NCI-H82 treated with DMSO at 0.1 percent for 48 hours (cell line): Measurements from ENCODE around the gene AGAP9.
"Not testable (repeated sequence)": the region's sequence is repeated elsewhere in the genome, so short reads cannot be mapped to it uniquely, and the experiment has no call there.

ENCODE experiments used
- DNase-seq: peaks from one replicate; lab custom pipeline; 2025; ENCODE audit not compliant: unreplicated experiment; lab: John Stamatoyannopoulos, UW

The AGAP9 gene

DNA sequence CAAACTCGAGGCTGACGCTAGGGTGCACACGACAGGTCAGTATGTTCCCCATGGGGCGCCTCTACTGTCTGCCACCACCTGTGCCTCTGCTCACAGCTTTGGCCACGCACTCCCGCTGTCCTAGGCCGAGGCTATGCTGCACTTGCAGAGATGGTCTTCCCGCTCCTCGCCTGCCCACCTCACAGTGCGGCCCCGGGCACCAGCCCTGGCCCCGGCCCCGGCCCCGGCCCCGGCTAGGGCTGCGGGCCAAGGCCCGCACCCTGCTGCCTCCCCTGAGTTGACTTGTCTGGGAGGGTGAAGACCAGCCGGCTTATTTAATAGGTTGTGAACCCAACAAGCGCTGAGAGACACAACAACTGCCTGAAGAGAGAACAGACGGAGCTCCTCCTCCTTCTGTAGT, at the start of gene AGAP9:
TSS of gene AGAP9 (minus strand) at position 164 of the 400 bp plus-strand sequence. CDS start at position 52, 112 bp downstream.
- not testable (repeated sequence) for DNase-seq

DNA sequence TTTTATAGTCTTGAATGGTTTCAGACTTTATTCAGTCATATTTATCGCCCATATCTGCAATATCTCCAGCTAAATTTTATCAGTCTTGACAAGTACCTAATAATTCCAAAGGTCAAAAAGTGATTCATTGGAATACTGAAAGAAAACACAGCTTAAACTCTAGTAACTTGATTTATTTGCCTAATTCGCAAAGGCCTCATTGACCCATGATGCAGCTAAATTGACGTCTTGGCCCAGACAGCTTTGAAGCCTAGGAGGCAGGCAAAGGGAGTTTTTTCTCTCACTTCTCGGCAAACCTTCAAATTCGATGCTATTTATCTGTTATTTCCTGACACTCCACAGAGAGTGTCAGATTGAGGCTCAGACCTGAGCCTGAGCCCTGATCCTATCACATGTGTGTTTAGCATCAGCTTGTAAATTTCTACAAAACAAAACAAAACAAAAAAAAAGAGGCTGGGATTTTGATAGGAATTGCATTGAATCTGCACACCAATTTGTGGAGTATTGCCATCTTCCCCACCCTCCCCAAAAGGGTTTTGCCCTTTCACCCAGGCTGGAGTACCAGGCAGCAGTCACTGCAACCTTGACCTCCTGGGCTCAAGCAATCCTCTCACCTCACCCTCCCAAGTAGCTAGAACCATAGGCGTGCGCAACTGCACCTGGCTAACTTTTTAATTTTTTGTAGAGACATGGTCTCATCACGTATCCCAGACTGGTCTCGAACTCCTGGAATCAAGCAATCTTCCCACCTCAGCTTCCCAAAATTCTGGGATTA, 47.9 kb upstream of the AGAP9 start:
- not testable (repeated sequence) for DNase-seq

- not testable (repeated sequence) for DNase-seq
Measured at GRCh38 chr10:47566757-47567156, 43.3 kb upstream of the AGAP9 start.

DNA sequence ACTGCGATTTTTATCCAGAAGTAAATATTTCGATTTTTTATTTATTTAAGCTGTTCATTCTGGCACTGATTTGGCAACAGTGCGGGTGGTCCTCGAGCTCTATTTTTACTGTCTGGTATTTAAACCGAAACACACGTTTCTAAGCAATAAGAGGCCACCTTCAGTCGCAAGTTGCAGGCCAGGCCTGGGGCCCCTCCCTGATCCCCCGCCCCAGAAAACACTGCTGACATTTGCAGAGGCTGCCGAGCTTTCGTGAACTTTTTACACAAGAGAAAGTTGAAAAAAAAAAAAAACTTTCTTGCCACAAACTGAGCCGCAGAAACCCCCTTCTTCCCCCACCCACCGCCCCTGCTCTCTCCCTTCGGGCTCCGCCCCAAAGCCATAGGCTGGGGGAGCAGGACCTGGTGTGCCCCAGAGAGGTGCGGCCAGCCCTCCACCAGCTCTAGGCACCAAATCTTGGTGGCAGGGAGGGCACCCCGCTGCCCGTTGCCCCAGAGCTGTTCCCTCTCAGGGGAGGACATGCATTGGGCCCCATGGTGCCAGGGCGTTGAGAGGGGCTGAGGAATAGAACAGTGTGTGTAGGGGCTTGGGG, 42.8 kb upstream of the AGAP9 start:
- not testable (repeated sequence) for DNase-seq

- DNase-seq = not testable (repeated sequence)
Measured at GRCh38 chr10:47565517-47565920, 42.1 kb upstream of the AGAP9 start.

- DNase-seq = not testable (repeated sequence)
Measured at GRCh38 chr10:47564953-47565352, 41.5 kb upstream of the AGAP9 start.

DNA sequence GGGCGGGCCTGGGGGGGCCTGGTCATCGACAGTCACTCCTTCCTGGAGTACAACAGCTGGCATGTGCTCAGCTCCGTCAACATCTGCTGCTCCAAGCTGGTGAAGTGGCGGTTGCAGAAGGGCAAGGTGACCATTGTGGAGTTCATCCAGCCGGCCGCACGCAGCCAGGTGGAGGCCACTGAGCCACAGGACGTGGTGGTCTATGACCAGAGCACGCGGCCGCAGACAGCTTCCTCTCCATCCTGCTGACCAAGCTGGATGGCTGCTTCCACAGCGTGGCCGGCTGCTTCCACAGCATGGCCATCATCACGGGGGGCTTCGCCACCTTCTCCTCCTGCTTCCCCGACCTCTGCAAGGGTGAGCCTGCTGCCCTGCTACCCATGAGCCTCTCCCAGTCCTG, 40.9 kb upstream of the AGAP9 start:
- not testable (repeated sequence) for DNase-seq

GRCh38 chr10:47560452-47560851, 37.0 kb upstream of the AGAP9 start:
- DNase-seq = not testable (repeated sequence)

GRCh38 chr10:47559718-47560308, 36.4 kb upstream of the AGAP9 start:
- DNase-seq = not testable (repeated sequence)

DNA sequence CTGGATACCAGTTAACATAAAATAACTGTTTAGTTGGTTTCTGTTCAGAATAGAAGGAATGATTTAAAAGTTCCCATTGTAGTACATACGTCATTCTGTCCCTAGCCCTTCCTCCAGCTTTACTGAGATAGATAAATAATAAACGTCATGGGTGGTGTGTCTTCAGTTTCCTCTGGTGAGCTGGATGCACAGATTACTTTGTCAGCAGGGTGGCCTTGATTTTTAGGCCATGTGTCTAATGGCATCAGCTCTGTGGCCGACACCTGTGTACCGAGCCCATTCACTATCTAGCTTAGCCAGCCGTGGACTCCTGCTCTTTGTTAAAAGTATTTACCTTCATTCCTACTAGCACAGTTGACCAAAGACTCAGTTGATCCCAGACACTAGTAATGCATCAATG, 34.7 kb upstream of the AGAP9 start:
- not testable (repeated sequence) for DNase-seq

GRCh38 chr10:47557616-47558015, 34.2 kb upstream of the AGAP9 start:
- DNase-seq = not testable (repeated sequence)

DNA sequence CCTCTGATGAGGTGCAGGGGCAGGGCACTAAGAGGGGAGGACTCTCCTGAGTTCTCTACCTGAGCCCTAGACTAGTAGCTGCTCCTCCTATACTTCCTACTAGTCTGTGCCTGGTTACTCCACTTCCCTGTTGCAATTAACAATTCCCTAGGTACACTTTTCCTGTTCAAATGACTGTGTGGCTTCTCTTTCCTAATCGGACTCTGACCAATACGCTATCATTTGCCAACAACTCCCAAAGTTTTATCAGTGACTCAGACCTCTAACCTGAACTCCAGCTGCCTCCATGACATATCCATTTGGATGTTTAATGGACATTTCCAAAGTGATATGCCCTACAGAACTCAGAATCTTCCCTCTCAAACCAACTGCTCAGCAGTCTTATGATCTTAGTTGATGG, 31.9 kb upstream of the AGAP9 start:
- DNase-seq = not testable (repeated sequence)

- DNase-seq = not testable (repeated sequence)
Measured at GRCh38 chr10:47554552-47554951, 31.1 kb upstream of the AGAP9 start.

- DNase-seq = not testable (repeated sequence)
Measured at GRCh38 chr10:47553860-47554247, 30.4 kb upstream of the AGAP9 start.

- peak; percentile 5 for DNase-seq
Measured at GRCh38 chr10:47553214-47553859, 29.9 kb upstream of the AGAP9 start.

GRCh38 chr10:47552719-47553118, 29.3 kb upstream of the AGAP9 start:
- DNase-seq = not testable (repeated sequence)

DNA sequence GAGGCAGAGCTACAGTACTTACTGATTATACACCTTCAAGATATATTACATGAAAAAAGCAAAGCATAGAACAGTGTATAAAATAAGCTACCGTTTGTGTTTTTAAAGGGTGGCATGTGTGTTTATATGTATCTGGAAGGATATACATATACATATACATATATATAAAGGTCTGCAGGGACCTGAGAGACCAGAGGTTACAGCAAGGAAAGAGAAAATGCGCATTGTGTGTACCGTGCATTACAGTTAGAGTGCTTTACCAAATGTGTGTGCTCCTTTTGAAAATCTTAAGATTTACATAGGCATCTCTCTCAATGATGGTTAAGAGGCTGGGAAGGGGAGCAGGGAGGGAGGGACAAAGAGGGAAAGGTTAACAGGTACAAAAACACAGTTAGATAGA, 23.8 kb upstream of the AGAP9 start:
- not testable (repeated sequence) for DNase-seq

DNA sequence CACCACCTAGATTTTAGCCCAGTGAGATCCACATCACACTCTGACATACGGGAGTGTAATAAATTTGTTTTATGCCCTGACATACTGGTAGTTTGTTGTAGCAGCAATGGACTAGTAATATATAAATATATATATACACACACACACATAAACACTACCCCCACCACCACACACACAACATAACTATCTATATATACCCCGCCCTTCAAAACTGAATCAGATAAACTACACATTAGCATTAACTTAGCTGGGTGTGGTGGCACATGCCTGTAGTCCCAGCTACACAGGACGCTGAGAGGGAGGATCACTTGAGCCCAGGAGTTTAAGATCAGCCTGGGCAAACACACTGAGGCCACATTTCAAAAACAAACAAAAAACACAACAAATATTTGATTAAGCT, 13.0 kb upstream of the AGAP9 start:
- not testable (repeated sequence) for DNase-seq

DNA sequence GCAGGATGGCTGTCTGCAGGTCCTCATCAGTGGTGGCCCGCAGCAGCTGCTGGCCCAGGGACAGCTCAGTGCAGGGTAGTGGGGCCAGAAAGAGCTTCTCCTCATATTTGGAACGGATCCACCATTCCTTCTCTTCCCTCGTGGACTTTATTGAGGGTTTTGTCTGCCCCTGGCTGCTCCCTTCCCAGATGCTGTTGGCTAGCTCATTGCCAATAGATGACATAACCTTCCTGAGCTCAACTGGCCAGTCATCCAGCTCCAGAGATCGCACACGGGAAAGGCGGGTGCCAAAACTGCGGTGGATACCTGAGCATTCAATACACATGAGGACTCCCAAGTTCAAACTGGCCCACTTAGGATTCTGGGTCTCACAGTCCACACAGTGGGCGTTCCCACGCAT, 21.1 kb downstream of the AGAP9 start:
- not testable (repeated sequence) for DNase-seq

- not testable (repeated sequence) for DNase-seq
Measured at GRCh38 chr10:47494226-47494625, 29.2 kb downstream of the AGAP9 start.

DNA sequence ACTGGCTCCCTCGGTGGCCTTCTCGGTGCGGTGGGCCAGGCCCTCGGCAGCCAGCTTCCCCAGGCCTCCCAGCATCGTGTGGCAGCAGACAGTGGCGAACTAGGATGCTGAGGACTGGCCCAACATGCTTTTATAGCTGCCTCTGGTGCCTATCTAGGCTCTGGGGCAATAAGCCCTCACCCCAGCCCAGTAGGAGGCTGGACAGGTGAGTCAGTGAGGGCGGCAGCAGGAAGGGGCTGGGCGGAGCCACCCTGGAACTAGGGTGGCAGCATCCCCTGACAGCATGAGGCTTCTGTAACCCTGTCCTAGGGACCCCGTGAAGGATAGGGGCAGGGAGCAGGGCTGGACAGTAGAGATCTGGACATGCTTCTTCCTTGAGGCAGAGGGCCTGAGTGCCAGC, 31.8 kb downstream of the AGAP9 start, which contains the start of gene FAM25G:
TSS of gene FAM25G (minus strand) at position 101 of the 400 bp plus-strand sequence. CDS start at position 75, 26 bp downstream.
- DNase-seq = not testable (repeated sequence)
